PC-9 (cell line): ENCODE measurements around the gene AGBL4. TPM values are rescaled to one million over a fixed set of nuclear protein-coding genes. Genes with fewer than 3 reads are reported as not detected.
A peak's percentile ranks its signal among the peaks of the same experiment; 100 is the strongest.

Experiments used
- BruUV-seq: library from RNA; stranded (reverse); fragments of 400-500 nt; replicated peaks from 2 replicates; lab custom pipeline; 2021; lab: Mats Ljungman, UMichigan
- CTCF ChIA-PET: fragments of 300-600 bp; sonication (Branson Sonifier 250); formaldehyde crosslinking; loops from one replicate; lab custom pipeline; 2022; ENCODE audit warnings: antibody characterized with exemption; lab: Charles Lee
- POLR2A ChIA-PET: fragments of 300-600 bp; sonication (Branson Sonifier 250); formaldehyde crosslinking; loops from one replicate; lab custom pipeline; 2022; ENCODE audit warnings: antibody characterized with exemption; ENCODE audit not compliant: unreplicated experiment; lab: Charles Lee
- DNase-seq, 2 experiments: peaks; one replicate each; pipeline versions ENCODE4 v3.0.0 to v3.0.0-alpha.2; 2015 to 2022; ENCODE audit warnings: mixed read lengths in 1 of 2
- H2AFZ ChIP-seq: fragments of 200-600 bp; sonication (generic); 2 replicates; pipeline ENCODE4 v1.8.1; 2017; ENCODE audit warnings: antibody characterized with exemption
- H3F3A ChIP-seq: fragments of 200-600 bp; sonication (generic); 2 replicates; pipeline ENCODE4 v1.8.1; 2017; ENCODE audit warnings: antibody characterized with exemption, mild to moderate bottlenecking, low read depth; ENCODE audit not compliant: insufficient read depth
- H3K27ac ChIP-seq: fragments of 200-600 bp; sonication (generic); 2 replicates; pipeline ENCODE4 v1.6.1; 2016; ENCODE audit warnings: mixed run types
- H3K27me3 ChIP-seq: fragments of 200-600 bp; sonication (generic); 2 replicates; pipeline ENCODE4 v1.6.1; 2016; ENCODE audit warnings: low read depth, mixed run types; ENCODE audit not compliant: insufficient read depth
- H3K36me3 ChIP-seq: fragments of 200-600 bp; sonication (generic); 2 replicates; pipeline ENCODE4 v1.6.1; 2016; ENCODE audit warnings: low read depth, mixed run types
- H3K4me1 ChIP-seq: fragments of 200-600 bp; sonication (generic); replicated peaks from 2 replicates; pipeline ENCODE4 v1.6.1; 2016; ENCODE audit warnings: mixed run types; ENCODE audit not compliant: insufficient read depth
- H3K4me2 ChIP-seq: fragments of 200-600 bp; sonication (generic); 2 replicates; pipeline ENCODE4 v1.6.1; 2017; ENCODE audit warnings: mixed run types
- H3K4me3 ChIP-seq: fragments of 200-600 bp; sonication (generic); 2 replicates; pipeline ENCODE4 v1.6.1; 2016; ENCODE audit warnings: mixed run types
- H3K79me2 ChIP-seq: fragments of 200-600 bp; sonication (generic); 2 replicates; pipeline ENCODE4 v1.6.1; 2017; ENCODE audit warnings: low read depth, mixed run types
- H3K9me2 ChIP-seq: fragments of 200-600 bp; sonication (generic); 2 replicates; pipeline ENCODE4 v1.8.1; 2017; ENCODE audit warnings: mild to moderate bottlenecking; ENCODE audit not compliant: insufficient read depth
- H3K9me3 ChIP-seq: fragments of 200-600 bp; sonication (generic); 2 replicates; pipeline ENCODE4 v1.8.1; 2016; ENCODE audit warnings: low read depth; ENCODE audit not compliant: insufficient read depth
- H4K20me1 ChIP-seq: fragments of 200-600 bp; sonication (generic); 2 replicates; pipeline ENCODE4 v1.8.1; 2017; ENCODE audit not compliant: insufficient read depth
- CTCF ChIP-seq: fragments of 200-600 bp; sonication (generic); conservative IDR thresholded peaks from 2 replicates; pipeline ENCODE4 v1.6.1; 2017; ENCODE audit warnings: mixed run types, antibody characterized with exemption, mild to moderate bottlenecking, moderate library complexity
- EZH2 ChIP-seq: fragments of 200-600 bp; sonication (generic); IDR thresholded peaks from 2 replicates; pipeline ENCODE4 v1.8.0; 2017; ENCODE audit warnings: antibody characterized with exemption, low read depth
- intact Hi-C: fragments of 100-400 bp; cut with micrococcal nuclease; formaldehyde crosslinking; loops from one replicate; pipeline ENCODE4 v1.10.0; 2022; ENCODE audit not compliant: unreplicated experiment
- total RNA-seq: library from RNA; stranded (reverse); gene quantifications from 2 replicates; pipeline ENCODE4 v1.2.3, GENCODE V29; 2021

Gene AGBL4
- total RNA-seq, 1 experiment from 2014 or later: not detected

- Histone ChIP-seq H3K27me3 (no peaks in the 10 kb centered on the region), H3K36me3 (no peaks in the 10 kb centered on the region), H2AFZ (no peak overlapping the region), H3K4me1 (no peaks in the 10 kb centered on the region), H3K27ac (no peak overlapping the region), H4K20me1 (no peaks in the 10 kb centered on the region), H3K79me2 (no peaks in the 10 kb centered on the region), H3K9me2 (no peaks in the 10 kb centered on the region), H3K4me3 (no peak overlapping the region), H3K9me3 (no peaks in the 10 kb centered on the region), H3F3A (no peaks in the 10 kb centered on the region), H3K4me2 (no peak overlapping the region)
- intact Hi-C loops: no loop called here
- CTCF ChIA-PET: no interaction called here
- POLR2A ChIA-PET: no interaction called here
- BruUV-seq: no TSS peak
- DNase-seq: peak in 1 of 2 experiments; percentile 55
- TF ChIP-seq EZH2: no peak
- peak; percentile 28; the same call in 1 of the 2 replicates for TF ChIP-seq CTCF
These were observed 794.2 kb downstream of the AGBL4 start for GRCh38 chr1:49229555-49229954.

DNA sequence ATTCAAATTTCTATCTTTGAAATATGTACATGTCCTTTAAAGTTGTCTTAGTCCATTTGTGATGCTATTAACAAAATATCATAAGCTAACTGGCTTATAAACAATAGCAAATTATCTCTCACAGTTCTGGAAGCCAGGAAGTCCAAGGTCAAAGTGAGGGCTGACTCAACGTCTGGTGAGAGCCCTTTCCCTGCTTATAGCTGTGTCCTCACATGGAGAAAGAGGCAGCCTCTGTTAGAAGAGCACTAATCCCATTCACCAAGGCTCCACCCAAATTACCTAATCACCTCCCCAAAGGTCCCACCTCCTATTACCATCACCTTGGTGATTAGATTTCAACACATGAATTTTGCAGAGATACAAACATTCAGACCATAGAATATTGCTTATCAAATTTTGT, 797.0 kb downstream of the AGBL4 start:
- Histone ChIP-seq H3K79me2 (no peaks in the 10 kb centered on the region), H2AFZ (no peak overlapping the region), H3K27ac (no peak overlapping the region), H4K20me1 (no peaks in the 10 kb centered on the region), H3F3A (no peaks in the 10 kb centered on the region), H3K9me2 (no peaks in the 10 kb centered on the region), H3K36me3 (no peaks in the 10 kb centered on the region), H3K27me3 (no peaks in the 10 kb centered on the region), H3K4me2 (no peak overlapping the region), H3K9me3 (no peaks in the 10 kb centered on the region), H3K4me3 (no peak overlapping the region), H3K4me1 (no peaks in the 10 kb centered on the region)
- ChIA-PET POLR2A (no interaction called here), CTCF (no interaction called here)
- no TSS peak for BruUV-seq
- TF ChIP-seq EZH2 (no peak), CTCF (no peak)
- intact Hi-C loops: no loop called here
- no peak for DNase-seq

DNA sequence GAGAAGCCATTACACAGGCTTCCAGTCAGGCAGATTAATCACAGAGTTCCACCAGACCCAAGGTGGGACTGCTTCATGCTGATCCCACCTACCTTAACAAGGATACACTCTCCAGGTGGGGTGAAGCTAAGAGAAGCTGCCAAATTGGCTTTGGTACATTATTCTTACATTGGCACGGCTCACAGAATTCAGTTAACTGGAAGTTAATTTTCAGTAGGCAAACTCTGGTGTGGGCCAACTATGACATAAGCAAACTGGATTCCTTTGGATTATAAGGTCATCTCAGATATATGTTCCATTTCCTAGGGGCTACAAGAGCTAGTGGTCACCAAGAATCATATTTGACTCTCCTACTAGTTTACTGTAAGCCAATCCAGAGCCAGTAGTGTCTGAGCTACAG, 798.3 kb downstream of the AGBL4 start:
- TF ChIP-seq EZH2 (no peak), CTCF (no peak)
- no peaks in the 10 kb centered on the region for H3F3A ChIP-seq
- H3K27ac ChIP-seq: no peak overlapping the region
- H3K4me2 ChIP-seq: no peak overlapping the region
- no peaks in the 10 kb centered on the region for H3K27me3 ChIP-seq
- no peaks in the 10 kb centered on the region for H3K79me2 ChIP-seq
- no peak overlapping the region for H3K4me3 ChIP-seq
- no peaks in the 10 kb centered on the region for H3K9me3 ChIP-seq
- H2AFZ ChIP-seq: no peak overlapping the region
- no TSS peak for BruUV-seq
- intact Hi-C loops: no loop called here
- no peaks in the 10 kb centered on the region for H3K4me1 ChIP-seq
- DNase-seq: no peak
- H3K36me3 ChIP-seq: no peaks in the 10 kb centered on the region
- H3K9me2 ChIP-seq: no peaks in the 10 kb centered on the region
- no peaks in the 10 kb centered on the region for H4K20me1 ChIP-seq
- POLR2A ChIA-PET: no interaction called here
- CTCF ChIA-PET: no interaction called here
